Neural cell (in vitro differentiated cells): ENCODE data around the gene MAN2B1.

Experiments
- CTCF ChIP-seq: fragments of 450-650 bp; IDR thresholded peaks from 2 replicates; pipeline ENCODE4 v1.5.1; 2014; ENCODE audit warnings: antibody characterized with exemption, mild to moderate bottlenecking, moderate library complexity; ENCODE audit not compliant: poor library complexity, severe bottlenecking
- EZH2 ChIP-seq: fragments of 200-600, 300-800 bp; shearing (Covaris generic), sonication (generic); IDR thresholded peaks from 2 replicates; pipeline ENCODE4 v1.6.1; 2014; ENCODE audit warnings: antibody characterized with exemption, low read length, borderline replicate concordance, mild to moderate bottlenecking; ENCODE audit not compliant: insufficient read depth, poor library complexity, severe bottlenecking

- TF ChIP-seq CTCF (no peak), EZH2 (no peak)
Observed at GRCh38 chr19:12668346-12668745, 1.8 kb upstream of the MAN2B1 start.
